ENCODE measurements around the gene HDAC4. TPM values are rescaled to one million over a fixed set of nuclear protein-coding genes. Genes with fewer than 3 reads are reported as not detected.

Gene HDAC4
- total and polyA plus RNA-seq, 2 experiments from 2014 or later = 9.3 to 10.8 TPM

DNA sequence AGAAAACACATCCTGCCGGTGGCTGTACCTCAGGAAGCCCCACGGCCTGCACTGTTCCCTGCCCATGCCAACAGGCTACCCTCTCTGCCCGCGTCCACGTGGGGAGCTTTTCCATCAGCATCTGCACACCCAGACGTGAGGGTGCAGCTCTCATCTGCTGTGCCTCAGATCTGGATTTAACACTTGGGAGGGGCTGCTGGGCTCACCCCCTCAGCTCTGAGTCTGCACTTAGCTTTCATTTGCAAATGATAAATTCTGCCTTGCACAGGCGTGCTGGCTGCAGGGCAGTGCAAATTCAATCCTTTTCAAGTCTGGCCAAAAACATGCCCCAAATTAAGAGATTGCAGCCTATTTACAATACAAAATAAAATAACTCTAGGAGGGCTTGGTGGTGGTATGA lies 307.3 kb downstream of the HDAC4 start:
- Histone ChIP-seq H3K4me3 (no peak overlapping the region), H2AFZ (no peak overlapping the region), H3K27me3 (no peaks in the 10 kb centered on the region), H3K36me3 (replicated peaks; ENCODE audit: insufficient read depth, low read depth) (no peaks in the 10 kb centered on the region), H3K27ac (no peak overlapping the region), H3K4me2 (no peak overlapping the region), H3K4me1 (ENCODE audit: insufficient read depth) (no peaks in the 10 kb centered on the region), H3K79me2 (no peaks in the 10 kb centered on the region), H3K9me2 (replicated peaks; ENCODE audit: insufficient read depth) (no peaks in the 10 kb centered on the region), H3K9me3 (ENCODE audit: low read depth) (no peaks in the 10 kb centered on the region), H4K20me1 (ENCODE audit: insufficient read depth, poor library complexity, severe bottlenecking) (no peaks in the 10 kb centered on the region)
- WGBS (ENCODE audit: low lambda C conversion rate, missing lambda C conversion rate) = 82% methylated on average over 7 of the region's 7 CpGs
- no peak for DNase-seq (ENCODE audit: low spot score)
- no peak for TF ChIP-seq EZH2 (IDR thresholded peaks at IDR 0.05; ENCODE audit: borderline replicate concordance)
- TF ChIP-seq EZH2phosphoT487 (IDR thresholded peaks at IDR 0.05; ENCODE audit: low read depth, severe bottlenecking, unreplicated experiment) = no peak

DNA sequence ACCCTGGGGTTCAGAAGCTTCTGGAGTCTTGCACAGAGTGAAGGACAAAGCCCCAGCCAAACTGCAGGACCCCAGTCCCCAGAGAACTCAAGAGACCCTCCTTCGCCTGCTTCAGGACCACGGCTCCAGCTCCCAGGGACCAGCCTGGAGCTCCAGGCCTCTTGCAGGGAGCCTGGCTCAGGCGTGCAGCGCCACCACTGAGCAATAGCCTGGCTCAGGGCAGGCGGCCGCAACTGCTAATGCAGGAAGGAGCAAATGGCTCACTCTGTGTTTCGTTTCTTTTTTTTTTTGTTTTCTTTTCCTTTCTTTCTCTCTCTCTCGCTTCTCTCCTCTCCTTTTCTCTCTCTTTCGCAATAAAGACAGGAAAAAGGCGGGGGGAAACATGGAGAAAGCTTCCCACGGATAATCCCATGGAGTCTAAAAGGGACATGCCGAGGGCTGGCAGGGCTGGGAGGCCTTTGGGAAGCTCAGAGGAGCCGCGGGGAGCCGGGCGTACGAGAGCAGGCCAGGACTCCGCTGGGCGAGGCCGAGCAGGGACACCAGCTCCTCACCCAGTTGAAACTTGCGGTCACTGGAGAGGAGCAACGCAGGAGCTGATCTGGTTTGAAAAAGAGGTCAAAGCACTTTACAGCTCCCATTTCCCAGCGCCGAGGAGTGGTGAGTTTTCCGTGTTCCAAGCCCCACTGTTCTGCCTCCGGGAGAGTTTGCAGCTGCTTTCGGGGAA lies 308.1 kb downstream of the HDAC4 start:
- Histone ChIP-seq H3K4me1 (ENCODE audit: insufficient read depth) (no peaks in the 10 kb centered on the region), H3K27me3 (no peaks in the 10 kb centered on the region), H3K4me2 (no peak overlapping the region), H3K27ac (no peak overlapping the region), H3K36me3 (replicated peaks; ENCODE audit: insufficient read depth, low read depth) (no peaks in the 10 kb centered on the region), H3K79me2 (no peaks in the 10 kb centered on the region), H3K4me3 (no peak overlapping the region), H2AFZ (no peak overlapping the region), H3K9me2 (replicated peaks; ENCODE audit: insufficient read depth) (no peaks in the 10 kb centered on the region), H4K20me1 (ENCODE audit: insufficient read depth, poor library complexity, severe bottlenecking) (no peaks in the 10 kb centered on the region), H3K9me3 (ENCODE audit: low read depth) (no peaks in the 10 kb centered on the region)
- WGBS (ENCODE audit: low lambda C conversion rate, missing lambda C conversion rate) = 93% methylated on average over 27 of the region's 27 CpGs
- TF ChIP-seq EZH2 (IDR thresholded peaks at IDR 0.05; ENCODE audit: borderline replicate concordance) (no peak), EZH2phosphoT487 (IDR thresholded peaks at IDR 0.05; ENCODE audit: low read depth, severe bottlenecking, unreplicated experiment) (no peak)
- TF ChIP-seq, protein P1, sequence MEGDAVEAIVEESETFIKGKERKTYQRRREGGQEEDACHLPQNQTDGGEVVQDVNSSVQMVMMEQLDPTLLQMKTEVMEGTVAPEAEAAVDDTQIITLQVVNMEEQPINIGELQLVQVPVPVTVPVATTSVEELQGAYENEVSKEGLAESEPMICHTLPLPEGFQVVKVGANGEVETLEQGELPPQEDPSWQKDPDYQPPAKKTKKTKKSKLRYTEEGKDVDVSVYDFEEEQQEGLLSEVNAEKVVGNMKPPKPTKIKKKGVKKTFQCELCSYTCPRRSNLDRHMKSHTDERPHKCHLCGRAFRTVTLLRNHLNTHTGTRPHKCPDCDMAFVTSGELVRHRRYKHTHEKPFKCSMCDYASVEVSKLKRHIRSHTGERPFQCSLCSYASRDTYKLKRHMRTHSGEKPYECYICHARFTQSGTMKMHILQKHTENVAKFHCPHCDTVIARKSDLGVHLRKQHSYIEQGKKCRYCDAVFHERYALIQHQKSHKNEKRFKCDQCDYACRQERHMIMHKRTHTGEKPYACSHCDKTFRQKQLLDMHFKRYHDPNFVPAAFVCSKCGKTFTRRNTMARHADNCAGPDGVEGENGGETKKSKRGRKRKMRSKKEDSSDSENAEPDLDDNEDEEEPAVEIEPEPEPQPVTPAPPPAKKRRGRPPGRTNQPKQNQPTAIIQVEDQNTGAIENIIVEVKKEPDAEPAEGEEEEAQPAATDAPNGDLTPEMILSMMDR (IDR thresholded peaks at IDR 0.05; ENCODE audit: poor library complexity) = no peak
- DNase-seq (ENCODE audit: low spot score) = no peak

DNA sequence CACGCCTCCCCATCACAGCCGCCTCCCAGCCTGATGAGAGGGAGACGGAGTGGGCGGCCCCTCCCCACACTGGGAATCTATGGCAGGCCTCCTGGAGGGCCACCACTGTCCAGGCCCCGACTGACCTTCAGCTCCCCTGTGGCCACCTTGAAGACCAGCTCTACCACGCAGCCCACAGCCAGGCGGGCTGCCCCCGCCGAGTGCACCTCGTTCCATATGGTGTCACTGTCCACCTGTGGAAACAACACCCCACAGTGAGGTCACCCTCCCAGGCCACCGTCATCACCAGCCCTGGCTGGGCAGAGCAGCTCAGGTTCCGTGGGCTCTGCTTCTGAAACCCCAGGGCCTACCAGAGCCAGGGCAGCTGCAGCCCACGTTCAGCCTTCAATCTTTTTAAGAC lies 310.9 kb downstream of the HDAC4 start:
- 97% methylated on average over 13 of the region's 13 CpGs for WGBS (ENCODE audit: low lambda C conversion rate, missing lambda C conversion rate)
- H3K4me3 ChIP-seq = no peak overlapping the region
- H3K36me3 ChIP-seq (replicated peaks; ENCODE audit: insufficient read depth, low read depth) = no peaks in the 10 kb centered on the region

More for the DNA sequence above, 310.9 kb downstream of the HDAC4 start:
- Histone ChIP-seq H3K4me2 (no peak overlapping the region), H4K20me1 (ENCODE audit: insufficient read depth, poor library complexity, severe bottlenecking) (no peaks in the 10 kb centered on the region), H3K27ac (no peak overlapping the region), H3K9me3 (ENCODE audit: low read depth) (no peaks in the 10 kb centered on the region), H3K27me3 (no peaks in the 10 kb centered on the region), H3K9me2 (replicated peaks; ENCODE audit: insufficient read depth) (no peaks in the 10 kb centered on the region), H3K79me2 (no peaks in the 10 kb centered on the region), H3K4me1 (ENCODE audit: insufficient read depth) (no peaks in the 10 kb centered on the region), H2AFZ (no peak overlapping the region)
- TF ChIP-seq EZH2 (IDR thresholded peaks at IDR 0.05; ENCODE audit: borderline replicate concordance) = no peak
- TF ChIP-seq, protein P1 (IDR thresholded peaks at IDR 0.05; ENCODE audit: poor library complexity) = no peak
- no peak for TF ChIP-seq EZH2phosphoT487 (IDR thresholded peaks at IDR 0.05; ENCODE audit: low read depth, severe bottlenecking, unreplicated experiment)
- DNase-seq (ENCODE audit: low spot score) = no peak
